ENCODE results near the gene ASXL1.

ASXL1 gene

DNA sequence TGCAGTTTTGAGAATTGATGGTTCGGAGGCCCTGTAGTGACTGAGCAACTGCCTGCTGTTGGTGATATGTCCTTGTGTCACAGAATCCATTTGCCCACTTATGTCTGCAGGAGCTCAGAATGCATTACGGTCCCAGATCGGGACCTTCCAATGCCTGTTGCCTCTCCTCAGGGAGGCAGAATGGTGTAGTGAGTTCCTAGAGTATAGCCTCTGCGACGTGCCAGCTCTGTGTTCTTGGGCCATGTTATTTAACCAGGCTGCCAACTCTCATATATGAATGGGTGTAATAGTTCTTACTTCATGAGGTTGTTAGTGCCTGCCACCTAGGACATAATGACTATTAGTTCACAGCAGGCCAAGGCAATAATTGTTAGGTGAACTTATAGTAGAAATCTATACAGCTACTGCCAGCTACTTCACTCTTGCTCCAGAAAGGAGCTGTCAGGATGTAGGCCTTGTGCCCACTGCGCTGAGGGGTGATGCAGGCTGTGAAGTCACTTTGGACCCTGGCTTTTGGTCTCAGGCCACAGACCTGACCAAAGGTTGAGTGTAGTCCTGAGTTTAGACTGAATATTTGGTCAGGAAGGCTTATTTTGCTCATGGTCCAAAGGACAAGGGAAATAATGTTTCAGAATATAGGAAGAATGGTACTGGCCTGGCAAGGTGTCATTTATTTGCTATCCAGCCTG, 82.1 kb downstream of the ASXL1 start:
- DNase-seq (ENCODE audit: low read depth in 3 of 3), result no peak

- no peak for DNase-seq (ENCODE audit: low read depth in 3 of 3)
These were observed 82.6 kb downstream of the ASXL1 start for GRCh38 chr20:32440758-32441078.

GRCh38 chr20:32441638-32442037, 83.5 kb downstream of the ASXL1 start:
- no peak for DNase-seq (ENCODE audit: low read depth in 3 of 3)

DNA sequence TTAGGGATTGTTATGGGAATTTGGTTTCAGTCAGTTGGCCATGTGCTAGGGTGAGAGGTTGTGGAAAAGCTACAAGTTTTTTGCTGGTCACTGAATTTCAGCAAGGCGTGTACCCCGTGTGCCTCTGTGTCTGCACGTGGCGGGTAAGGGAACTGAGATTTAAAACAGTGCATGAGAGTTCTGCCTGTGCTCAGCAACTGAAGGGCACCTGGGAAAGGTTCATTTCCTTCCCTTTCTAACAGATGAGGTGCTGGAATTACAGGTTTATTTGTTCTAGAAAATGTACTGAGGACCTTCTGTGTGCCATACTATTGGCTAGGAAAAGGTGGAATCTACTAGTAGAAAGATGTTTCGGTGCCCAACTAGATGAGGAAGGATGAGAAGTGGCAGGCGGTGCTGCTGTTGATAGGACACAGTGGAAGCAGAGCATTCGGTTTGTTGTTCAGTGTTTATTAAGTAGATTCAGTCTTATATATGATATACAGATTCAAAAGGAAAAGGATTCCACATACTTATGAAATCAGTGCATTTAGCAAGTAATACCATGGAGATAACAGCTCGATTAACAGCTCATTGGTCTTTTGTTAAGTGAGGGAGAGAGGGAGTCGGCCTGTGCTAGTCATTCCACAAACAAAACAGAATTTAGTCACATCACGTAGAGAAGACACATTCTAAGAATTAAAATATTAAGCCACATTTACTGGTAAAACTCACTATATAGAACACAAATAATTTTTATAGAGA, 84.7 kb downstream of the ASXL1 start:
- DNase-seq (ENCODE audit: low read depth in 3 of 3), result no peak

- no peak for DNase-seq (ENCODE audit: low read depth in 3 of 3)
These were observed 85.3 kb downstream of the ASXL1 start for GRCh38 chr20:32443386-32443974.

- DNase-seq (ENCODE audit: low read depth in 3 of 3), result no peak
These were observed 86.5 kb downstream of the ASXL1 start for GRCh38 chr20:32444474-32445220.

DNA sequence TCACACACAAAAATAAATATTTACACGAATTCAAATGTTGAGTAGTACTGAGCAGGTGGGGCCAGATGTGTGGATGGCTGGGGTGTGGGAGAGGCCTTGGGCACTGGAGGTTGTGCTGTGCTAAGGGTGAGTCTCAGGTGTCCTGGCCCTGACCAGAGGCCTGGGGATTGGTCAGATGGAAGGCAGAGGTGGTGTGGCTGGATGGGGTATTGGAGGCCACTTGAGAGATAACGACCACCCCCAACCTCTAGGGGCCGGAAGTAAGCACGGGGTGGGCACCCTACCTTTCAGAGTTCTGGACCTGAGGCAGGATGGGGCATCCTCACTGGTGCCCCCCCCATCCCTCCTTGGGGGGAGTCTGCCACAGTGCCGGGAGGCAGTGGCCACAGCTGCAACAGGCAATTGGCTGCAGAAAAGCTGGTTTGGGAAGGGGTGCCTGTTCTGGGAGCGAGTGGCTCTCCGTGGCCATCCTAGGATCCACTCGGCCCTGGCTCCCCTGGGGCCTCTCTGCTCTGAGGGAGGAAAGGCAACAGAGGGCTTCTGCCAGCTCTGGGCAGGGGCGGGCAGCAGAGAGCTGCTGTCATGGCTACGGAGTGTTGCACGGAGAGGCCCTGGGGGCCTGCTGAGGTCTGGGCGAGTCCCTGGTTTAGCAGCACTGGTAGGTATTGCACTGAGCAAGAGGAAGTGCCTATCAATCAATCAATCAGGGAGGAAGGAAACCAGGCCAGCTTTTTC, 87.6 kb downstream of the ASXL1 start:
- DNase-seq (ENCODE audit: low read depth in 3 of 3), result no peak

DNA sequence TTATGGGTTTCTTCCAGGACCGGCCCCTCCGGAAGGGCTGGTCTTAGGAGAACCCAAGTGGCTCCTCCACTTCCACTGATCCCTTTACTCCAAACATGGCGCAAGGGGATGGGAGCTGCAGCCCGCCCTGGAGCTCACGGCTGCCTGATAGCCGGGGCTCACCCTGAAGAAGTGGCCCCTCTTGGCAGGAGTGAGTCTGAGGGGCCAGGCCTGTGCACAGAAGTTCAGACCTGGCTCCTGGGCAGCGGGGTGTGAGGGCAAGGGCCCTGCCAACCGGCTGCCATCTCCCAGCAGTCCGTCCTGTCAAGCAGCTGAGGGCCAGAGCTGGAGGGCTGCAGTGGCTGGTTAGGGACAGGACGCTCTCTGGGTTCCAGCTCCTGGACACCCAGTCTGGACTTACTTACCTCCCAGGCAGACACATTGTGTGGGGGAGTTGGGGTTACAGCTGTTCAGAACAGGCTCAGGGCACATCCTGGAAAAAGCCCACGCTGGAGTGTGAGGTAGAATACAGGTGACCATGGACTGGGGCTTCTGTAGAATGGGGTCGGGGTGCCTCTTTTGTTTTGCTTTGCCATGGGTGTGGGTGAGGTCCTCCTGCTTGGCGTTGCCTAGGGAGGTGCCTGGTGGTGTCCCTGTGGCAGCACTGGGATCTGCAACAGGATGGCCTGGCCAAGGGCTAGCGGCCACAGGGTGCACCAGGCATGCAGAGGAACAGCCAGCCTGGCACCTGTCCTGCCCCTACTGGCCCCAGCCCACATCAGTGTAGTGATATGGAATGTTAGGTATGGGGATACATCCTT, 88.4 kb downstream of the ASXL1 start:
- DNase-seq (ENCODE audit: low read depth in 3 of 3), result no peak

GRCh38 chr20:32447136-32448027, 89.3 kb downstream of the ASXL1 start:
- no peak for DNase-seq (ENCODE audit: low read depth in 3 of 3)

DNA sequence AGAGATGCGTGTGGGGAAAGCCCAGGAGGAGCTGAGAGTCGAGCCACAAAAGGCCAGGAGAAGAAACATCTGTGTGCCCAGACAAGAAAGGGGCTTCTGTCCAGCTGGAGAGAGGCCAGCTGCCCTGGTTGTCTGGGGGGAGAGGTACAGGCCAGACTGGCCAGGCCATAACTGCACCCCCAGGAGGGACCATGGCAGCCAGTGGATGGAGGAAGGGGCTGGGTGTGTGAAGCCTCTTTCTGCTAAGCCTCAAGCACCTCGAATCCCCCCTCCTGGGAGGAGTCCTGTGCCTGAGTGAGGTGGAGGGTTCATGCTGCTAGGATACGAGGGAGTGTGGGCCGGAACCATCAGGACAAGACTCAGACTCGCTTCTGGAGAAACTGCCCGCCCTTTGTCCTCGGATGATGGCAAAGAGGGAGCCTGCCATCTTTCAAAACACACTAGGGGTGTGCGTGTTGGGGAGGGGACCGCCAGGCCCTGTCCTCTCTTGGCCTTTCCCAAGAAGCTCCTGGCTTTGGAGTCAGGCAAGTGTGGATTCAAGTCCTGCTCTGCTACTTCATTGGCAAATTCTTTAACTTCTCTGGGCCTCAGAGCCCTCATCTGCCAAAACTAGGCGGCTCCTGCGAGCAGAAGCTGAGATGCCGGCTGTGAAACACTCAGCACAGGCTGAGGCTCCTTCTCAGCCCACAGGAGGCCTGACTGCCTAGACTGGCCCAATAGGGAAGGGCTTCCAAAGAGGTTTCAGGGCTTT, 90.3 kb downstream of the ASXL1 start:
- no peak for DNase-seq (ENCODE audit: low read depth in 3 of 3)

DNA sequence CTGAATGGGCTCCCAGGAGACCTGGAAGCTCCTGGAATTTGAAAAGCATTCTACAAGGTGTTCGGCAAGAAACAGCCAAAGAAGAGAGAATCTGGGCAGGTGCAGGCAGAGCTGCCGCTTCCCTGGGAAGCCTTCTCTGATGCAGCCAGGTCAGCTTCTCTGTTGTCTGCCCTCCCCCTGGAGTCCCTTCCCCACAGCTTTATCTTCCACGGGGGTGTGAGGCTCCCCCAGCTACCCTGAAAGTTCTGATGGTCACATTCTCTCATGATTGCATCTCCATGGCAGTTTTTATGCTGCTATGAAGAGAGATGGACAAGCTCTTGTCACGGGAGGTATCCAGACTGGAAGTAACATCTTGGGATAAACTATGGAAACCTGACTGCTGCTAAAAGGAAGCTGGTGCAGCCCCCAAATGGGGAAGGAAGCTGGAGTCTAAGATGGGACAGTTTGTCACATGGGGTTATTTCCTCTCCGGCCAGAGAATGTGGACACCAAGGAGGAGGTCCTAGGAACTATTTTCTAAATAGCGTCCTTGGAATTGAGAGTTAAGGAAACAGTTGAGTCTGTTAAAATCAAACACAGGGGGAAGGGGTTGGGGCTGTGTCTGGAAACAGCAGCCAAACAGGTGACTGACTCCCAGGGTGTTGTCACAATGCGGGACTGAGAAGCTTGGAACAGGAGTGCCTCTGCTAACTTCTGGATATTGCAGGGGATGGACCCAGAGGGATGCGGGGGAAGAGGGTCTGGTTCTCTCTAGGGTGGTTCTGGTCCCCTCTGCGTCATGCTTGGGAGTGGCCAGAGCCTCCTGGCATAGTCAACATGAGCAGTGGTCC, 91.1 kb downstream of the ASXL1 start:
- DNase-seq (ENCODE audit: low read depth in 3 of 3), result no peak

- no peak for DNase-seq (ENCODE audit: low read depth in 3 of 3)
These were observed 91.8 kb downstream of the ASXL1 start for GRCh38 chr20:32449890-32450401.

- no peak for DNase-seq (ENCODE audit: low read depth in 3 of 3)
These were observed 92.4 kb downstream of the ASXL1 start for GRCh38 chr20:32450484-32451061.

DNA sequence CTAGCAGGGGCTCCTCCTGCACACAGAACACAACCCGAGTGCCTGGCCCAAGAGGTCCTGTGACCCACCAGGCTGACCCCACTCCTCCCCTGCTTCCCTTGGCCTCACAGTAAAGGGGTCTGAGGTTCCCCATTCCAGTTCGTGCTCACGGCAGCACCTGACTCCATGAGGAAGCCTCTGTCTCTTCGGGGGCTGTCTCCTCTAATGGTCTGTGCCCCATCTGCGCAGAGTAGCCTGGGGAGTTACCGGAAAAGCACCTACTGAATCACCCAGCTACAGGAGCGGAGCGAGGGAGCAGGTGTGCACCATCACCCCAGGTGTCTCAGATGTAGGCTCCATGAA, 93.2 kb downstream of the ASXL1 start:
- DNase-seq (ENCODE audit: low read depth in 3 of 3), result no peak

DNA sequence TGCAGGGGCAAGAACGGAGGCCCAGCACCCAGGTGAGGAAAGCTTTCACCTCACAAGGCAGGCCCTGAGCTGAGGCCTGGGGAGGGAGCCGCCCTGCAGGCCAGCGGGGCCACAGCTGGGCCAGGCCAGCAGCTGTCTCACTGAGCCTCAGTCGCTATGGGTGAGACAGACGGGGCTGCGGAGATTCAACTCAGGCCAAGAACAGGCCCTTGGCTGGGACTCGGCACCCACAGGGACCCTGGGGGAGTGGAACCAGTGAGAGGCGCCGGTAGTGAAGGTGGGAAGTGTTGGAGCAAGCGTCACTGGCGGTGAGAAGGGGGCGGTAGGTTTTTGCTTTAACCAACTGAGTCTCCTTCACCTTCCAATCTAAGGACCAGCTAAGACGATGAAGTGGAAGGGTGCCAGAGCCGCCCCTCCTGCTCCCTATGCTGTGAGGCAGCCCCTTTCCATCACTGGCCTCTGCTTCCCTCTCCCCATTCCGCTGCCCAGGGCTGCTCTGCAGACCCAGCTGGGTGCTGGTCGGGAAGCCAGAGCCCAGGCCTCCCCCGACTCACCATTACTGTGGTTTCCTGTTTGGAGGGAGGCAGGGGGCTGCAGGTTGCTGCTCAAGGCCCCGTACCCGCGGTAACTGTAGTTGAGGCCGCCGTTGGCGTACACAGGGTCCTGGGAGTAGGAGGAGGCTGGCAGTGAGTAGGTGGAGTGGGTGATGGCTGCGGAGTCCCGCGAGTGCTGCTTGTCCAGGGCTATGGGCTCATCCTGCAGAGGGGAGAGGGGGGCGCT, 93.7 kb downstream of the ASXL1 start:
- no peak for DNase-seq (ENCODE audit: low read depth in 3 of 3)

DNA sequence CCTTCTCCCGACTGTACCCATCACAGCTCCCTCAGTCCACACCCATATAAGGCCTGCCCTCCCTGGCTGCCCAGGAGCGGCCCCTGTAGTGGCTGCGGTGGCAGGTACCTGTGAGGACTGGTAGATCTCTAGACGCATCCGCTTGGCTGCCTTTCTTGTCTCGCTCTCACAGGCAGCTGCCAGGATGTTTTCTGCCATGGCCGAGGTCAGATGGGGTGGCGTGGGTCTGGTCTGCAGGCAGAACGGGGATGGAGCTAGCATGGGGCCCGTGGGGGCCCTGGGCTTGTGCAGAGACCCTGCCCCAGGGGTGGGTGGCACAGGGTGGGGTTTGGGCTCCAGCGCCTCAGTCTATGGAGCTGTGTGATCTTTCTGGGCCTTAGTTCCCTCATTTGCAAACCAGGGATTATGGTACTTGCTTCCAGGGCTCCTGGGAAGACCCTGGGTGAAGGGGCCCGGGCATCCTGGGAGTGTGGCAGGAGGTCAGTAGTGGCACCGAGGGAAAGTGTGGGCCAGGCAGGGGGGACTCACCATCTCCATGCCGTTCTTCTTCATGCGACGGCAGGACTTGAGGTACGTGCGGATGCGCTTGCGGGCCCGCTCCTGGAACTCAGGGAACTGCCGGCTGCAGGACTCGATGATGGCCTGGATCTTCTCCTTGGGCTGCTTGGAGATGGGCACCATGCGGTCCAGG, 94.8 kb downstream of the ASXL1 start:
- no peak for DNase-seq (ENCODE audit: low read depth in 3 of 3)

Measured in stimulated activated CD4-positive, alpha-beta T cell treated with anti-CD3 and anti-CD28 coated beads, TNF-alpha, amount 100 ng/mL, for 48 hours (primary cell).